Measurements from ENCODE around the gene SMCR8. TPM values are rescaled to one million over a fixed set of nuclear protein-coding genes. Genes with fewer than 3 reads are reported as not detected.

SMCR8 gene
- polyA plus RNA-seq, 1 of the 3 experiments (the other 2 are of a cell fraction), result 5.6 TPM

GRCh38 chr17:18267366-18267765 is 47.7 kb upstream of the SMCR8 start:
- Histone ChIP-seq H3K9me2 (no peaks in the 10 kb centered on the region), H3K79me2 (ENCODE audit: insufficient read depth) (peaks cover 8% of the 10 kb centered on the region)
- WGBS (ENCODE audit: low lambda C conversion rate), result 89% methylated on average over 8 of the region's 10 CpGs

GRCh38 chr17:18267927-18268711 is 47.0 kb upstream of the SMCR8 start:
- Histone ChIP-seq H3K4me2 (no peak overlapping the region), H3F3A (replicated peaks; ENCODE audit: insufficient read depth) (peaks cover 7% of the 10 kb centered on the region), H2AFZ (ENCODE audit: low read depth) (no peak overlapping the region), H3K36me3 (replicated peaks in 1 of 2; ENCODE audit: control insufficient read depth in 1 of 2, insufficient read depth in 2 of 2, low read length in 1 of 2) (peaks cover 3 to 28% of the 10 kb centered on the region in 2 experiments), H3K79me2 (ENCODE audit: insufficient read depth) (peaks cover under 1% of the 10 kb centered on the region; the same call in 1 of the 2 replicates), H4K20me1 (ENCODE audit: insufficient read depth) (no peaks in the 10 kb centered on the region), H3K9ac (no peak overlapping the region), H3K27me3 (ENCODE audit: insufficient read depth) (no peaks in the 10 kb centered on the region), H3K9me3 (no peaks in the 10 kb centered on the region), H3K4me1 (ENCODE audit: control insufficient read depth in 1 of 2, insufficient read depth in 2 of 2, low read depth in 1 of 2, low read length in 1 of 2) (no peaks in the 10 kb centered on the region; a peak in 2 of 4 replicates), H3K9me2 (no peaks in the 10 kb centered on the region), H3K27ac (ENCODE audit: low read depth in 2 of 2, low read length in 1 of 2) (no peak overlapping the region), H3K4me3 (ENCODE audit: low read depth in 2 of 2, low read length in 1 of 2) (no peak overlapping the region)
- DNase-seq, result no peak
- 76% methylated on average over 10 of the region's 14 CpGs for WGBS (ENCODE audit: low lambda C conversion rate)
- TF ChIP-seq TEAD4 (IDR thresholded peaks at IDR 0.05; ENCODE audit: borderline replicate concordance, insufficient read depth) (no peak), FOXJ3 (CRISPR knock-in tag; IDR thresholded peaks at IDR 0.05) (no peak), GABPA (IDR thresholded peaks at IDR 0.05; ENCODE audit: low read depth) (no peak)
- CTCF ChIA-PET, result interaction anchor here (1.3 kb wide), 1 partner anchor 11 kb away, joined by 4 read pairs; no protein-coding TSS in a partner anchor
- POLR2A ChIA-PET, result no interaction called here

More at GRCh38 chr17:18267366-18267765, 47.7 kb upstream of the SMCR8 start:
- H2AFZ ChIP-seq (ENCODE audit: low read depth), result no peak overlapping the region
- no peaks in the 10 kb centered on the region; a peak in 2 of 4 replicates for H3K4me1 ChIP-seq (ENCODE audit: control insufficient read depth in 1 of 2, insufficient read depth in 2 of 2, low read depth in 1 of 2, low read length in 1 of 2)
- DNase-seq, result no peak
- no peak overlapping the region for H3K4me2 ChIP-seq
- peaks cover 3 to 26% of the 10 kb centered on the region in 2 experiments for H3K36me3 ChIP-seq (replicated peaks in 1 of 2; ENCODE audit: control insufficient read depth in 1 of 2, insufficient read depth in 2 of 2, low read length in 1 of 2)
- CTCF ChIA-PET, result no interaction called here
- no peaks in the 10 kb centered on the region for H3K27me3 ChIP-seq (ENCODE audit: insufficient read depth)
- POLR2A ChIA-PET, result no interaction called here
- H3K9ac ChIP-seq, result no peak overlapping the region
- no peak overlapping the region for H3K27ac ChIP-seq (ENCODE audit: low read depth in 2 of 2, low read length in 1 of 2)
- H3K9me3 ChIP-seq, result no peaks in the 10 kb centered on the region
- TF ChIP-seq CHD2 (IDR thresholded peaks at IDR 0.05; ENCODE audit: low read length, partially characterized antibody) (no peak), PBX3 (IDR thresholded peaks at IDR 0.05) (no peak), MXI1 (IDR thresholded peaks at IDR 0.05; ENCODE audit: low read depth, low read length) (no peak), TEAD4 (IDR thresholded peaks at IDR 0.05; ENCODE audit: borderline replicate concordance, insufficient read depth) (no peak), TCF12 (IDR thresholded peaks at IDR 0.05) (no peak), ELF1 (IDR thresholded peaks at IDR 0.05) (no peak), TAF1 (IDR thresholded peaks at IDR 0.05; ENCODE audit: borderline replicate concordance, low read depth, low read length) (no peak), EZH2phosphoT487 (IDR thresholded peaks at IDR 0.05; ENCODE audit: borderline replicate concordance, low read depth) (no peak), SMC3 (IDR thresholded peaks at IDR 0.05; ENCODE audit: low read depth, low read length) (no peak), YY1 (IDR thresholded peaks at IDR 0.05; ENCODE audit: low read depth) (no peak), FOSL2 (IDR thresholded peaks at IDR 0.05; ENCODE audit: borderline replicate concordance, low read depth) (no peak), USF1 (IDR thresholded peaks at IDR 0.05; ENCODE audit: borderline replicate concordance, low read depth) (no peak), RFX5 (IDR thresholded peaks at IDR 0.05; ENCODE audit: low read length) (no peak), JUND (IDR thresholded peaks at IDR 0.05) (no peak)
- peaks cover 3% of the 10 kb centered on the region for H3F3A ChIP-seq (replicated peaks; ENCODE audit: insufficient read depth)
- H4K20me1 ChIP-seq (ENCODE audit: insufficient read depth), result no peaks in the 10 kb centered on the region
- H3K4me3 ChIP-seq (ENCODE audit: low read depth in 2 of 2, low read length in 1 of 2), result no peak overlapping the region

Data from SK-N-SH (cell line).